HFF-Myc (cell line): ENCODE measurements around the gene AIFM2.

Source experiments
- DNase-seq: peaks from one replicate; pipeline ENCODE4 v3.0.0-alpha.2; 2011; ENCODE audit warnings: low read depth; ENCODE audit errors: extremely low read depth
- H3K4me3 ChIP-seq: replicated peaks from 2 replicates; pipeline ENCODE4 v1.5.1; 2011; ENCODE audit warnings: low read depth, mild to moderate bottlenecking, control low read depth, low read length
- CTCF ChIP-seq: IDR thresholded peaks from 2 replicates; pipeline ENCODE4 v1.5.1; 2012; ENCODE audit warnings: mild to moderate bottlenecking, low read depth, low read length, control low read depth; ENCODE audit errors: missing control alignments

The AIFM2 gene

GRCh38 chr10:70139997-70140250, 7.3 kb upstream of the AIFM2 start:
- no peak overlapping the region for H3K4me3 ChIP-seq
- DNase-seq: no peak
- no peak for TF ChIP-seq CTCF

DNA sequence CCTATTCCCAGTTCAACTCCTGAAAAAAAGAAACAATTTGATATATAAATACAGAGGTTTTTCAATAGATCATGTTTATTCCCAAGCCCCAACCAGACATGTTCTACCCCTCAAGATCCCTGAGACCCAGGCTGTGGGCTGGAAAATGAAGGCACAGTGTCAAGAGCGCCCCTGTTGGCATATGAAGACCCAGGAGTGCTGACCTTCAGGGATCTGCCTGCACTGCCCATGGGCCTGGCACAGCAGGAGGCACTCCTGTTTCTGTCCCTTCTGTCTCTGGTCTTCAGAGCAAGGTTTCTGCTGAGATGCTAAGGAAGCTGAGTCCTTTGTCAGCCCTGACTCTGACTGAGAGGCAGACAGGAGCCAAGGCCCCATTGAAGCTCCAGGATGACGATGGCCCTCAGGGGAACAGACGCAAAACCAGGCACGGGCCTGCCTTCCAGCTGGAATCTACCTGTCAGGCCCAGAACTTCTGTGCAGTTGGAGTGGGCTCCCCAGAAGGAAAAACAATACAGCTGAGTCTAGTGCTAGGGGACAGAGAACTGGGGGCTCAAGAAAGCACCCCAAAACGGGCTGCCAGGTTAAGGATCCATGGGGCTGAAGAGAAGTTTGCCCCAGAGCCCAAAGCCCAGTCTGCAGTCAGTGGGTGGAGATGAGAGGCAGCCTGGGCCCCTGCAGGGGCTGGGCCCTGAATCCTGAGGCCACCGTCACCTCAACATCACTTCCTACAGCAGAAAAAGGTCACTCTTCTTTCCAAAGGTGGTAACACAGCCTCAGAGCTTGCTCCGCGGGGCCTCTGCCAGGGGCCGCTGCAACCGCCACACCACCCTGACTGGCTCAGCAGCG, 6.7 kb upstream of the AIFM2 start:
- H3K4me3 ChIP-seq: no peak overlapping the region
- no peak for TF ChIP-seq CTCF
- no peak for DNase-seq

DNA sequence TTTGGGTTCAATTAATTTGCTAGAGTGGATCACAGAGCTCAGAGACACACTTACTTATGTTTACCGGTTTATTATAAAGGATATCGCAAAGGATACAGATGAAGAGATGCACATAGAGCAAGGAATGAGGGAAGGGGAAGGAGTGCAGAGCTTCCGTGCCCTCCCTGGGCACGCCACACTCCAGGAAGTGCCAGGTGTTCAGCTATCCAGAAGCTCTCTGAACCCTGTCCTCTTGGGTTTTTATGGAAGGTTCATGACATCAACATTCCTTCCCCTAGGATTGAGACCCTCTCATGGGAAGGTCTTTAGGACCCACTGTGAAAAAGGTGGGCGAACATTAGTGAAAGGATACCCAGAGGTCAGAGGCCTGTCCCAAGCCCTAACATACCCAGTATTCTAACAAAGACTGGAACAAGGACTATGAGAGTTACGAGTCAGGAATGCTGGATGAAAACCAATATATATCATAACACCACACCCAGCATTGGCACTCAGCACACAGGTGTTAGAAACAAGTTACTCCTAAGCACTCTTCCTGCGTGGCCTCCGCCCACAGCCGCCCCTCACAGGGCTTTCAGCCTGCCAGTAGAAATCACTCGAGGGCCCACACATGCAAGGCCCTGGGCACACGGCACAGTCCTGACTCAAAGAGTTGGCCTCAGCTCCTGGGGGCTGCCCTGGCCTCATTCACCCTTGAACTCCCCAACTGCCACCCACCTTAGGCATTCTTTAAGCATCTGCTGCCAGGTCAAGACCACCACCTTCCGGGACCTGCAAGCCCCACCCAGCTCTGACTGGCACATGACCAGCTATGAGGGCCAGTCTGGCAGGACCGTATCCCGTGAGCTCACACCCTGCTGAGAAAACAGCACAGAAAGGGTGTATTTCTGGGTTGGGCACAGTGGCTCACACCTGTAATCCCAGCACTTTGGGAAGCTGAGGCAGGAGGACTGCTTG, 5.6 kb upstream of the AIFM2 start:
- no peak for DNase-seq
- H3K4me3 ChIP-seq: no peak overlapping the region
- TF ChIP-seq CTCF: no peak

DNA sequence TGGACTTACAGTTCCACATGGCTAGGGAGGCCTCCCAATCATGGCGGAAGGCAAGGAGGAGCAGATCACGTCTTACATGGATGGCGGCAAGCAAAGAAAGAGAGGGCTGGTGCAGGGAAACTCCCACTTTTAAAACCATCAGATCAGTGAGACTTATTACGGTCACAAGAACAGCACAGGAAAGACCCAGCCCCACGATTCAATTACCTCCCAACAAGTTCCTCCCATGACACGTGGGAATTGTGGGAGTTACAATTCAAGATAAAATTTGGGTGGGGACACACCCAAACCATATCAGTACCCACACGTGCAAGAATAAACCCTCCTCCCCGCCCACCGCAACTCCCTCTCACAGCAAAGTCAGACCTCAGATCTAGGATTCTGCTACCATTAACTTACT, 4.5 kb upstream of the AIFM2 start:
- DNase-seq: no peak
- H3K4me3 ChIP-seq: no peak overlapping the region
- no peak for TF ChIP-seq CTCF

- no peak overlapping the region for H3K4me3 ChIP-seq
- no peak for TF ChIP-seq CTCF
- DNase-seq: no peak
Measured at GRCh38 chr10:70135684-70136083, 3.1 kb upstream of the AIFM2 start.

GRCh38 chr10:70135046-70135445, 2.4 kb upstream of the AIFM2 start:
- no peak for TF ChIP-seq CTCF
- H3K4me3 ChIP-seq: no peak overlapping the region
- DNase-seq: no peak
